Frontal cortex (tissue), 4 donors: ENCODE results near the gene SCFD2. TPM values are rescaled to one million over a fixed set of nuclear protein-coding genes. Genes with fewer than 3 reads are reported as not detected.
"Not testable (repeated sequence)": the region's sequence is repeated elsewhere in the genome, so short reads cannot be mapped to it uniquely, and the experiment has no call there.

Experiments
- DNase-seq, 2 donors: peaks; one replicate each; pipeline ENCODE4 v3.0.0; 2012; ENCODE audit warnings: low spot score in 2 of 2
- FAIRE-seq: peaks from 2 replicates; lab custom pipeline; 2012; peaks lifted over from hg19 to GRCh38; lab: Jason Lieb, UNC
- total RNA-seq: library from RNA; depleted of rRNA; stranded (reverse); fragments of >200 nt; gene quantifications from one replicate; pipeline ENCODE4 v1.2.3, GENCODE V29; 2014
- donor health status: control.
- donor health status: control.
- donor health status: control.

Gene SCFD2
- 17.5 TPM for total RNA-seq

GRCh38 chr4:53365486-53366300 is at the start of gene SCFD2:
Gene SCFD2, minus strand, starts transcription at chr4:53366061.
- FAIRE-seq: no peak
- DNase-seq: peak; percentile 84 to 95

- FAIRE-seq, DNase-seq: not testable (repeated sequence)
Observed at GRCh38 chr4:53409479-53409878, 43.6 kb upstream of the SCFD2 start.

- no peak for DNase-seq
- no peak for FAIRE-seq
Observed at GRCh38 chr4:53380221-53380620, 14.4 kb upstream of the SCFD2 start.

GRCh38 chr4:53378171-53378482 is 12.3 kb upstream of the SCFD2 start:
- DNase-seq (peak in 1 of 2 donors; percentile 28), FAIRE-seq (no peak)

DNA sequence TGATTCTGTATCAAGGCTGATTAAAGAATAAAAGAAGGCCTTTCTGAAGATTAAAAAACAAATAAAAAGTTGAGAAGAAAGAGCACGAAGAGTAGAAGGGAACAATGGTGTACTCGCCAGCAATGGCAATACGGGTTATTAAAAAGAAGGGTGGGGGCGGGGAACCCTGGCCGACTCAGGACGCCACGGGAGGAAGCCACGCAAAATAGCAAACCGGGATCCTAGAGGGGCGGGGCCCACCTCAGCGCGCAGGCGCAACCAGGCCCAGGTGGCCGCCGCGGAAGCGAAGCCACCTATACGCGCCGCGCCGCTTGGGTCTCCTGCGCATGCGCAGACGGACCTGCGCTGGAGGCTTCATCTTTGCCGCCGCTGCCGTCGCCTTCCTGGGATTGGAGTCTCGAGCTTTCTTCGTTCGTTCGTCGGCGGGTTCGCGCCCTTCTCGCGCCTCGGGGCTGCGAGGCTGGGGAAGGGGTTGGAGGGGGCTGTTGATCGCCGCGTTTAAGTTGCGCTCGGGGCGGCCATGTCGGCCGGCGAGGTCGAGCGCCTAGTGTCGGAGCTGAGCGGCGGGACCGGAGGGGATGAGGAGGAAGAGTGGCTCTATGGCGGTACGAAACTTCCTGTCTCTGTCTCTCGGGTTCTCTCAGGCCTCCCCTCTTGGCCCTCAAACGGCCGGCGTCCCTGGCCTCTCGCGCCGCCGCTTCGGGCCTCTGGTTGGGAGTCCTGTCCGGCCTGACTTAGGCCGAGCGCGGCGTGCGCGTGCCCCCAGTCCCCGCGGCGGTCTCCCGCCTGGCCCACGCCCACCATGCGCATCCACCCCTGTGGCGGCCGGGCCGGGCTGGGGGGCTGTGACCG is 11.7 kb upstream of the SCFD2 start, which contains the start of gene FIP1L1:
TSS of gene FIP1L1 (plus strand) at position 323 of the 852 bp plus-strand sequence. CDS start at position 521, 198 bp downstream.
- DNase-seq (peak; percentile 87), FAIRE-seq (no peak)

- no peak for FAIRE-seq
- no peak for DNase-seq
Observed at GRCh38 chr4:53376900-53377299, 11.0 kb upstream of the SCFD2 start.

GRCh38 chr4:53374777-53375258 is 9.0 kb upstream of the SCFD2 start:
- FAIRE-seq (no peak), DNase-seq (no peak)

DNA sequence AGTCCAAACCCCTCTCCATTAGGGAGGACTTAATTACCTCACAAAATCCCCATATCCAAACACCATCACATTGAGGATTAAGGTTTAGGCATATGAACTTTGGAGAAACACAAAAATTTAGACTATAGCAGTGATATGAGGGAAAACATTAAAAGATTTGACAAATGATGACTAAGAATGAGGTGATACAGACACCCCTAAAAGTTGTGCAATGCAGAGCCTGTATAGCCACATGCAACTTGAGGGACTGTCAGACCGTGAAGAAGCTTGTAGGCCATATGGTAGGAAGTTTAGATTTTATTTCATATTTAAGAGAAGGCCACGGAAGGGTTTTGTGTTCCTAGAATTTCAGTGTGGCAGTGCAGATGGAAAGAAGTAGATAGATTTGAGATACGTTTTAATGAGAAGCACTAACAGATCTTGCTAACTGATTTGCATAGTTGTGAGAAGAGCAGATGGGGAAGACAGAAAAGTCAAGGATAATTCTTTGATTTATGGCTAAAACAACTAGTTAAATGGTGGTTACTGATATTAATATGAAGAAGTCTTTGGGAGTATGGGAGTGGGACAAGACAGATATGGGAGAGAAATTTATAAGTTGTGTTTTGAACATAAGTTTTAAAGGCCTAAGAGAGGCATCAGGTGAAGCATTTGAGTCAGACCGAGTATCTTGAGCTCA is 6.1 kb upstream of the SCFD2 start:
- no peak for FAIRE-seq
- no peak for DNase-seq

- FAIRE-seq (no peak), DNase-seq (no peak)
Observed at GRCh38 chr4:53371049-53371448, 5.2 kb upstream of the SCFD2 start.

GRCh38 chr4:53367721-53368120 is 1.9 kb upstream of the SCFD2 start:
- DNase-seq: no peak
- no peak for FAIRE-seq

GRCh38 chr4:53366301-53366716 is 448 bp upstream of the SCFD2 start:
- FAIRE-seq (no peak), DNase-seq (no peak)

- no peak for DNase-seq
- no peak for FAIRE-seq
Observed at GRCh38 chr4:53365121-53365485, 758 bp downstream of the SCFD2 start.

DNA sequence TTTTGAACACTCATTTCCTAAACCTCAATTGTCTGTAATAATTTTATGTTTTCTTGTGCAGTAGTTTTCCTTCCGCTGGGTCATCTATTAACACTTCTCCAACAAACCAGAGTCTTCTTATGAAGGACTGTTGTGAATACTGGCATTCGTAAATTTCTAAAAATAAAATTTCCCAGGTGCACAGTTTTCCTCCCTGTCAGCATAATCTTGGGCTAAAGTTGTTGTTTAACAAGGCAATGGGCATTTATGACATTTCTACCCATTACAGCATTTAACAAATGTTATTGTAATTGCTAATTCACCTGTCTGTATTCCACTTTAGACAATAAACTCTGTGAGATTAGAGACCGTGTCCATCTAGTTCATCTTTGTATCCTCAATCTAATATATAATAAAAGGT is 1.2 kb downstream of the SCFD2 start:
- FAIRE-seq (no peak), DNase-seq (no peak)

DNA sequence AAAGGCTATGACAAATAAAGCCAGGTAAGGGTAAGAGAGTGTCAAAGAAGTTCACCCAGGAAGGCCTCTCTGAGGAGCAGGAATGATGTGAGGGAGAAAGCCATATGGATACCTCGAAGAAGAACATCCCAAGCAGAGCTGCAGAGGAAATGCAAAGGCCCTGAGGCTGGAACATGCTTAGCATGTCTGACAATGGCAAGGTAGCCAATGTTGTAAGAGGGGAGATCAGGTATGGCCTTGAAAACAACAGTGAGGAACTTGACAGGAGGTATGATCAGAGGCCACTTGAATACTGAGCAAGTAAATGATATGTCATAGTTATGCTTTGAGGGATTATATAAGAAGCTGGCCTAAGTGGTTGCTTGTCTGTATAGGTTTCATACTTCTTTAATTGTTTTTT is 3.8 kb downstream of the SCFD2 start:
- DNase-seq (no peak), FAIRE-seq (no peak)

DNA sequence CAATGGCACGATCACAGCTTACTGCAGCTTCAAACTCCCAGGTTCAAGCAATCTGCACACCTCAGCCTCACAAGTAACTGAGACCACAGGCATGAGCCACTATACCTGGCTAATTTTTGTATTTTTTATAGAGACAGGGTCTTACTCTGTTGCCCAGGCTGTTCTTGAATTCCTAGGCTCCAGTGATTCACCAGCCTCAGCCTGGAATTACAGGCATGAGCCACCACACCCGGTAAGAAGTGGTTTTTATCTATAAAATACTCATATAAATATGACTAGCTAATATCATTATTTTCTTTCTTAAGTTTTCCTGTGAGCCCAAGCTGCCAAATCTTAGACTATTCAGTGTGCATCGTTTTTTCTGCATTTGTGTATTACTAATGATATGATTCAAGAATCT is 4.4 kb downstream of the SCFD2 start:
- DNase-seq (no peak), FAIRE-seq (no peak)

DNA sequence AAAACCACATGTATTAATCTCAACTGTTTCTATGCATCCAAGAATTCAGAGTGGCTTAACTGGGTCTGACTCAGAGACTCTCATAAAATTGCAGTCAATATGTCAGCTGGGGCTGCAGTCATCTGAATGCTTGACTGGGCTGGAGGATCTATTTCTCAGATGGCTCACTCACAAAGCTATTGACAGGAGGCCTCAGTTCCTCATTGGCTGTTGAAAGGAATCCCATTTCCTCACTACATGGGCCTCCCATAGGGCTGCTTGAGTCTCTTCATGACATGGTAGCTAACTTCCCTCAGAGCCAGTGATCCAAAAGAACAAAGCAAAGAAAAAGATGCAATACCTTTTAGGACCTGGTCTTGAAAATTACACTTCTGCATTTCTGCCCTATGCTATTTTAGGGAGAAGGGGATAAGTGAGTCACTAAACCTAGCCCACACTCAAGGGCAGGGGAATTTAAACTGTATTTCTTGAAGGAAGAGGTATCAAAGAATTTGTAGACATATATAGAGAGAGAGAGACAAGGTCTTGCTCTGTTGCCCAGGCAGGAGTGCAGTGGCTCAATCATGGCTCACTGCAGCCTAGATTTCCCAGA is 9.8 kb downstream of the SCFD2 start:
- DNase-seq (no peak), FAIRE-seq (no peak)

GRCh38 chr4:53354012-53354722 is 11.7 kb downstream of the SCFD2 start:
- FAIRE-seq (no peak), DNase-seq (no peak)

DNA sequence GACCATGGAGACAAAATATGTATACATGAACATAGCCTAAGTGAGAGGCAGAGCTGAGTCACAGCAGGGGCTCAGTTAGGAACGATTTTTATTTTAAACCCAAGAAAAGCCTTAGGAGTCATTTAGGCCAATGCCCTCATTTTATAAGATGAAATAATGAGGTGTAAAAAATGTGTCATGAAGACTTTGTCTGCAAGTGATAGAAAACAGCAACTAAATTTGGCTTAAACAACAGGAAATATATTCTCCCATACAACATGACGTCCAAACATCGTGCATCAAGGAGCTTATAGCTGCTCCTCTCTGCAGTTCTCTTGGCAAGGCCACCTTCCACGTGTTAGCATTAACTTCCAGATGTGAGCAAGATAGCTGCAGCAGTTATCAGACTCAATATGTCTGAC is 16.8 kb downstream of the SCFD2 start:
- FAIRE-seq (no peak), DNase-seq (no peak)

GRCh38 chr4:53348046-53348445 is 17.8 kb downstream of the SCFD2 start:
- no peak for FAIRE-seq
- DNase-seq: no peak
